ENCODE data around the gene RFTN1. TPM values are rescaled to one million over a fixed set of nuclear protein-coding genes. Genes with fewer than 3 reads are reported as not detected.
A peak's percentile ranks its signal among the peaks of the same experiment; 100 is the strongest.

Gene RFTN1
- polyA plus RNA-seq, 2 of the 4 experiments (the other 2 are of a cell fraction), result 1.8 to 3.7 TPM

DNA sequence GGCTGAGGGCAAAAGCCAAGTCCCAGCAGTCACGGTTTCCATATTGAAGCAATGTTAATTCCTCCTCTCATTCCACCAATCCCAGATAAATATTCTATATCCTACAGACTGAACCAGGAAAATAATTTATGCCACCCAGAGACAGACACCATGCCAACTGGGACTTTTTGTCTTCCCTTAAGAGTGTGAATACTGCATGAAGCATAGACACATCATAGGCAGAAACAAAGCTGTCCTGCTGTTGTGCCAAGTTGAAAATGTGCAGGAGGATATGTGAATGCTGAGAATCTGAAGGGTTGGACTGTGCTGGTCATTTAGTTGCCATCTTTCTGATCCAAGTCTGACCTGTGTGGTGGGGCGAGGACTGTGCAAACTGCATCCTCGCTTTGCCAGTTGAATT lies 37.7 kb downstream of the RFTN1 start (continued):
- no peak for TF ChIP-seq MAFK (IDR thresholded peaks at IDR 0.05; ENCODE audit: partially characterized antibody)
- no peak for TF ChIP-seq RARB (CRISPR knock-in tag; IDR thresholded peaks at IDR 0.05)
- TF ChIP-seq CHD4 (IDR thresholded peaks at IDR 0.05; ENCODE audit: borderline replicate concordance), result no peak
- TF ChIP-seq JUNB (IDR thresholded peaks at IDR 0.05), result no peak
- TF ChIP-seq GATA3 (IDR thresholded peaks at IDR 0.05; ENCODE audit: borderline replicate concordance), result no peak
- no peak for TF ChIP-seq SMC3 (IDR thresholded peaks at IDR 0.05)
- TF ChIP-seq HDAC2 (IDR thresholded peaks at IDR 0.05), result no peak
- no peak for TF ChIP-seq EHF (CRISPR knock-in tag; IDR thresholded peaks at IDR 0.05)
- no peak for TF ChIP-seq FOSB (CRISPR knock-in tag; IDR thresholded peaks at IDR 0.05)
- no peak for TF ChIP-seq HES2 (IDR thresholded peaks at IDR 0.05)
- no peak for TF ChIP-seq TFCP2L1 (CRISPR knock-in tag; IDR thresholded peaks at IDR 0.05)
- no peak for TF ChIP-seq RCOR1 (IDR thresholded peaks at IDR 0.05; ENCODE audit: low read depth, low read length)
- no peak for TF ChIP-seq HOXB13 (CRISPR knock-in tag; IDR thresholded peaks at IDR 0.05; ENCODE audit: low read depth)

GRCh38 chr3:16474920-16475319 lies 38.6 kb downstream of the RFTN1 start:
- Histone ChIP-seq H3K4me3 (no peak overlapping the region), H3K4me2 (no peak overlapping the region), H3K9me3 (peaks cover 11% of the 10 kb centered on the region), H3K27ac (peak overlapping the region in 1 of 2 experiments; percentile 52; a peak in 3 of 6 replicates), H3K4me1 (peaks cover 19% of the 10 kb centered on the region)
- ATAC-seq (no peak), DNase-seq (ENCODE audit: low read depth in 1 of 2, low spot score in 1 of 2) (no peak), FAIRE-seq (no peak)
- CTCF ChIA-PET, result no interaction called here
- 74% methylated on average over 7 of the region's 7 CpGs for WGBS (ENCODE audit: missing lambda C conversion rate)
- TF ChIP-seq FOSB (CRISPR knock-in tag; IDR thresholded peaks at IDR 0.05) (no peak), KDM5A (IDR thresholded peaks at IDR 0.05) (no peak), MAFK (IDR thresholded peaks at IDR 0.05; ENCODE audit: partially characterized antibody) (no peak), CBX2 (IDR thresholded peaks at IDR 0.05; ENCODE audit: borderline replicate concordance, low read depth) (no peak), JUN (IDR thresholded peaks at IDR 0.05) (no peak), CHD4 (IDR thresholded peaks at IDR 0.05; ENCODE audit: borderline replicate concordance) (no peak), TP53 (CRISPR knock-in tag; IDR thresholded peaks at IDR 0.05) (no peak), RNF2 (IDR thresholded peaks at IDR 0.05; ENCODE audit: borderline replicate concordance, low read depth) (no peak)
- TF ChIP-seq, protein P1, sequence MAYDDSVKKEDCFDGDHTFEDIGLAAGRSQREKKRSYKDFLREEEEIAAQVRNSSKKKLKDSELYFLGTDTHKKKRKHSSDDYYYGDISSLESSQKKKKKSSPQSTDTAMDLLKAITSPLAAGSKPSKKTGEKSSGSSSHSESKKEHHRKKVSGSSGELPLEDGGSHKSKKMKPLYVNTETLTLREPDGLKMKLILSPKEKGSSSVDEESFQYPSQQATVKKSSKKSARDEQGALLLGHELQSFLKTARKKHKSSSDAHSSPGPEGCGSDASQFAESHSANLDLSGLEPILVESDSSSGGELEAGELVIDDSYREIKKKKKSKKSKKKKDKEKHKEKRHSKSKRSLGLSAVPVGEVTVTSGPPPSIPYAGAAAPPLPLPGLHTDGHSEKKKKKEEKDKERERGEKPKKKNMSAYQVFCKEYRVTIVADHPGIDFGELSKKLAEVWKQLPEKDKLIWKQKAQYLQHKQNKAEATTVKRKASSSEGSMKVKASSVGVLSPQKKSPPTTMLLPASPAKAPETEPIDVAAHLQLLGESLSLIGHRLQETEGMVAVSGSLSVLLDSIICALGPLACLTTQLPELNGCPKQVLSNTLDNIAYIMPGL (CRISPR knock-in tag; IDR thresholded peaks at IDR 0.05; ENCODE audit: borderline replicate concordance), result no peak
- POLR2A ChIA-PET, result no interaction called here

DNA sequence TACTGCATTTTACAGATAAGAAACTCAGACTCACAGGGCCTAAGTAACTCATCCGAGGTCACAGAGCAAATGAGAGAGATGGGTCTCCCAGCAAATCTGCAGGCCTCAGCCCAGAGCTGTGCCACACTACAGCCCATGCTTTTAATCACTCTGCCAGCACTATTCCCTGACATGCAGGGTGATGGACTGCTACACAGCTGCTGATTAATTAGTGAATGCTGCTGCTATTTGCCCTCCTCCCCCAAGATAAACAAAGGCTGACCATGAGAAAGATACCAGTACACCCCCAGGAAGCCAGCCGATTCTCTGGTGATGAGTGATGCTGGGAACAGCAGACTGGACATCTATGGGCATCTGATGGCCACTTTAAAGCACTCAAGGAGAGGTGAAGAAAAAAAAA lies 39.3 kb downstream of the RFTN1 start:
- Histone ChIP-seq H3K27ac (peak overlapping the region in 1 of 2 experiments; percentile 27; a peak in 2 of 6 replicates), H3K9me3 (peaks cover 11% of the 10 kb centered on the region), H3K4me2 (0 out of 3 replicates have a peak overlapping the region, but pooled peaks have one; percentile 11), H3K4me1 (peaks cover 19% of the 10 kb centered on the region), H3K4me3 (no peak overlapping the region)
- ATAC-seq (no peak), DNase-seq (ENCODE audit: low read depth in 1 of 2, low spot score in 1 of 2) (no peak), FAIRE-seq (no peak)
- TF ChIP-seq ZNF302 (CRISPR knock-in tag; IDR thresholded peaks at IDR 0.05), result no peak
- 0 out of 2 replicates have a peak, but pooled peaks have one; percentile 15 for TF ChIP-seq GATA3 (IDR thresholded peaks at IDR 0.05; ENCODE audit: borderline replicate concordance)
- ChIA-PET POLR2A (no interaction called here), CTCF (no interaction called here)
- 29% methylated on average over 2 of the region's 2 CpGs for WGBS (ENCODE audit: missing lambda C conversion rate)

DNA sequence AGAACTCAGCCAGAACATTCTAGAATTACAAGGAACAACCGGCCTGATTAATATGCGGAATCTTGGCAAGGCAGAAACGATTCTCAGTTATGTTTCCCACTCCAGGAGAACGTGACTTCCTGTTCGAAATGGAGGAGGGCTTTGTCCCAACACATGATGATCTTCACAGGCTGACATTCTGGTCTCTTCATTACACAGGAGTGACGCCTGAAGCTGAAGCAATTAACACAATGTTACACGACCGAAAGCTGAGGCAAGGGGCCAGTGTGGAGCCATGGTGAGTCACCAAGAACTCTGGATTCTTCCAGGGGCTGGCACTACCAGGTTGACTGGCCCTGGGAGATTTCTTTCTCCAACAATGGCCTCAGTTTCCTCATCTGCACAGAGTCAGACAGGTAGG lies 40.9 kb downstream of the RFTN1 start:
- DNase-seq (ENCODE audit: low read depth in 1 of 2, low spot score in 1 of 2) (no peak), ATAC-seq (no peak), FAIRE-seq (no peak)
- no peak overlapping the region for H3K4me2 ChIP-seq
- 67% methylated on average over 8 of the region's 8 CpGs for whole genome bisulfite sequencing (ENCODE audit: missing lambda C conversion rate)
- H3K27ac ChIP-seq, result no peak overlapping the region
- H3K4me1 ChIP-seq, result peaks cover 19% of the 10 kb centered on the region
- no peak overlapping the region for H3K4me3 ChIP-seq
- no peak for TF ChIP-seq PHF8 (IDR thresholded peaks at IDR 0.05; ENCODE audit: borderline replicate concordance, low read depth)
- no peak for TF ChIP-seq SMC3 (IDR thresholded peaks at IDR 0.05)
- TF ChIP-seq NPAS2 (CRISPR knock-in tag; IDR thresholded peaks at IDR 0.05; ENCODE audit: borderline replicate concordance), result no peak
- no peak for TF ChIP-seq PBX3 (IDR thresholded peaks at IDR 0.05)
- no peak for TF ChIP-seq HOXA7 (CRISPR knock-in tag; IDR thresholded peaks at IDR 0.05)
- no peak for TF ChIP-seq HOXB13 (CRISPR knock-in tag; IDR thresholded peaks at IDR 0.05; ENCODE audit: low read depth)
- TF ChIP-seq JUN (IDR thresholded peaks at IDR 0.05), result no peak
- TF ChIP-seq POLR2A (IDR thresholded peaks at IDR 0.05; ENCODE audit: low read length), result no peak
- TF ChIP-seq CHD4 (IDR thresholded peaks at IDR 0.05; ENCODE audit: borderline replicate concordance), result no peak
- TF ChIP-seq BCL3 (IDR thresholded peaks at IDR 0.05), result no peak
- no peak for TF ChIP-seq HOXB5 (CRISPR knock-in tag; IDR thresholded peaks at IDR 0.05)
- TF ChIP-seq, protein P2, sequence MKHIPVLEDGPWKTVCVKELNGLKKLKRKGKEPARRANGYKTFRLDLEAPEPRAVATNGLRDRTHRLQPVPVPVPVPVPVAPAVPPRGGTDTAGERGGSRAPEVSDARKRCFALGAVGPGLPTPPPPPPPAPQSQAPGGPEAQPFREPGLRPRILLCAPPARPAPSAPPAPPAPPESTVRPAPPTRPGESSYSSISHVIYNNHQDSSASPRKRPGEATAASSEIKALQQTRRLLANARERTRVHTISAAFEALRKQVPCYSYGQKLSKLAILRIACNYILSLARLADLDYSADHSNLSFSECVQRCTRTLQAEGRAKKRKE (CRISPR knock-in tag; IDR thresholded peaks at IDR 0.05; ENCODE audit: low read depth), result no peak
- peaks cover 11% of the 10 kb centered on the region for H3K9me3 ChIP-seq
- POLR2A ChIA-PET, result no interaction called here
- CTCF ChIA-PET, result no interaction called here
